WTC11 (cell line): Measurements from ENCODE around the gene TRDMT1. TPM values are rescaled to one million over a fixed set of nuclear protein-coding genes. Genes with fewer than 3 reads are reported as not detected.

Experiments
- ATAC-seq: fragments of 200-7000 bp; cut with Tn5 transposase; 2 replicates; pipeline ENCODE4 v1.10.0; 2021; ENCODE audit warnings: mild to moderate bottlenecking, moderate library complexity
- CTCF ChIA-PET: fragments of 300-600 bp; sonication (Branson Sonifier 250); formaldehyde crosslinking; loops from one replicate; lab custom pipeline; 2021; ENCODE audit warnings: antibody characterized with exemption; lab: Charles Lee
- POLR2A ChIA-PET: fragments of 350-600 bp; sonication (Branson Sonifier 250); formaldehyde crosslinking; loops from one replicate; lab custom pipeline; 2021; ENCODE audit warnings: antibody characterized with exemption; lab: Charles Lee
- DNase-seq: peaks from one replicate; pipeline ENCODE4 v3.0.0; 2021; ENCODE audit warnings: low spot score
- H3K27ac Mint-ChIP-seq: 2 replicates; pipeline ENCODE4 v1.8.0; 2021; ENCODE audit warnings: mixed read lengths
- H3K27me3 Mint-ChIP-seq: 2 replicates; pipeline ENCODE4 v1.8.0; 2021; ENCODE audit warnings: low read depth, mild to moderate bottlenecking, moderate library complexity, mixed read lengths
- H3K36me3 Mint-ChIP-seq: 2 replicates; pipeline ENCODE4 v1.8.0; 2021; ENCODE audit warnings: mixed read lengths
- H3K4me1 Mint-ChIP-seq: 2 replicates; pipeline ENCODE4 v1.8.0; 2022; ENCODE audit warnings: mixed read lengths
- H3K4me3 Mint-ChIP-seq: 2 replicates; pipeline ENCODE4 v1.8.0; 2021; ENCODE audit warnings: mild to moderate bottlenecking, moderate library complexity, mixed read lengths
- H3K9me3 Mint-ChIP-seq: 2 replicates; pipeline ENCODE4 v1.8.0; 2021; ENCODE audit warnings: mixed read lengths
- ATF1 ChIP-seq: sonication (generic); formaldehyde crosslinking; IDR thresholded peaks from 2 replicates; pipeline ENCODE4 v1.8.1; 2023; ENCODE audit warnings: mild to moderate bottlenecking, moderate library complexity, missing genetic modification reagents
- CTCF ChIP-seq: fragments of 200-600 bp; IDR thresholded peaks from 2 replicates; pipeline ENCODE4 v1.8.0; 2022; ENCODE audit warnings: antibody characterized with exemption
- GABPB1 ChIP-seq: sonication (generic); formaldehyde crosslinking; IDR thresholded peaks from 2 replicates; pipeline ENCODE4 v1.8.1; 2023; ENCODE audit warnings: mild to moderate bottlenecking, missing genetic modification reagents
- HMGXB4 ChIP-seq: sonication (generic); formaldehyde crosslinking; IDR thresholded peaks from 2 replicates; pipeline ENCODE4 v1.8.1; 2023; ENCODE audit warnings: mild to moderate bottlenecking, moderate library complexity, missing genetic modification reagents
- MLX ChIP-seq: sonication (generic); formaldehyde crosslinking; IDR thresholded peaks from 2 replicates; pipeline ENCODE4 v1.8.1; 2023; ENCODE audit warnings: mild to moderate bottlenecking, missing genetic modification reagents, moderate library complexity
- RELA ChIP-seq: sonication (generic); formaldehyde crosslinking; IDR thresholded peaks from 2 replicates; pipeline ENCODE4 v1.8.1; 2022; ENCODE audit warnings: missing genetic modification reagents, mild to moderate bottlenecking, borderline replicate concordance
- SOX15 ChIP-seq: fragments of 250-450 bp; sonication (Bioruptor Pico); IDR thresholded peaks from 2 replicates; pipeline ENCODE4 v1.9.0; 2021; ENCODE audit warnings: mild to moderate bottlenecking
- TCF7 ChIP-seq: sonication (generic); formaldehyde crosslinking; IDR thresholded peaks from 2 replicates; pipeline ENCODE4 v1.8.0; 2022; ENCODE audit warnings: mild to moderate bottlenecking, low read depth, missing genetic modification reagents, moderate library complexity
- TP53 ChIP-seq: sonication (generic); formaldehyde crosslinking; IDR thresholded peaks from 2 replicates; pipeline ENCODE4 v1.8.1; 2023; ENCODE audit warnings: mild to moderate bottlenecking, missing genetic modification reagents
- USF2 ChIP-seq: sonication (generic); formaldehyde crosslinking; IDR thresholded peaks from 2 replicates; pipeline ENCODE4 v1.8.1; 2023; ENCODE audit warnings: mild to moderate bottlenecking, missing genetic modification reagents, moderate library complexity
- ZMAT4 ChIP-seq: fragments of 250-450 bp; sonication (Bioruptor Pico); IDR thresholded peaks from 2 replicates; pipeline ENCODE4 v1.9.0; 2021; ENCODE audit warnings: mild to moderate bottlenecking
- ZNF416 ChIP-seq: fragments of 250-450 bp; sonication (Bioruptor Pico); IDR thresholded peaks from 2 replicates; pipeline ENCODE4 v1.9.0; 2021; ENCODE audit warnings: mild to moderate bottlenecking, inconsistent platforms
- ZNF423 ChIP-seq: fragments of 250-450 bp; sonication (Bioruptor Pico); IDR thresholded peaks from 2 replicates; pipeline ENCODE4 v2.1.2; 2022; ENCODE audit warnings: mild to moderate bottlenecking, moderate library complexity
- total RNA-seq: library from RNA; stranded (reverse); gene quantifications from 3 replicates; pipeline ENCODE4 v1.2.3, GENCODE V29; 2021
- TF ChIP-seq, protein P1 (sequence below): sonication (generic); formaldehyde crosslinking; IDR thresholded peaks from 2 replicates; pipeline ENCODE4 v1.8.1; 2022; ENCODE audit warnings: mild to moderate bottlenecking, moderate library complexity, missing genetic modification reagents
- TF ChIP-seq, protein P2 (sequence below): sonication (generic); formaldehyde crosslinking; IDR thresholded peaks from 2 replicates; pipeline ENCODE4 v1.8.1; 2022; ENCODE audit warnings: missing genetic modification reagents, borderline replicate concordance
- TF ChIP-seq, protein P3 (sequence below): sonication (generic); formaldehyde crosslinking; IDR thresholded peaks from 2 replicates; pipeline ENCODE4 v1.8.0; 2022; ENCODE audit warnings: mild to moderate bottlenecking, missing genetic modification reagents
- TF ChIP-seq, protein P4 (sequence below): fragments of 250-450 bp; sonication (Bioruptor Pico); IDR thresholded peaks from 2 replicates; pipeline ENCODE4 v1.8.0; 2021; ENCODE audit warnings: mild to moderate bottlenecking

TRDMT1 gene
- total RNA-seq, 1 experiment from 2014 or later, result 11.7 TPM

DNA sequence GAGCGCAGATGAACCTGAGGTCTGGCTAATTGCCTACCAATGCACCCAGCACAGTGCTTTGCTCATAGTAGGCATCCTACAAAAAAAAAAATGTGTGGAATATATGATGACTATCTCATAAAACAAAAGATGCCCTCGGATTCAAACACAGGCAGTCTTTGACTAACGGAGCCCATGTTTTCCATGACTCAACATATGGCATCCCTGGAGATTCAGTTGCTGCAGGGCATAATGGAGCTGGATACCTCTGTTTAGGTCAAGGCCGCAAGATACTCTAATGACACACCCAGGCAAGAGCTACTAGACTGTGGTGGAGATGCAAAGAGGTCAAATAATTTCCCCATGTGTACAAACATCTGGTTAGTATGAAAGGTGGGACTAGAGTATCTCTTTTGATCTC is 88.1 kb downstream of the TRDMT1 start (continued):
- TF ChIP-seq HMGXB4 (CRISPR knock-in tag) (no peak), USF2 (CRISPR knock-in tag) (no peak), GABPB1 (CRISPR knock-in tag) (no peak), TP53 (CRISPR knock-in tag) (no peak), SOX15 (CRISPR knock-in tag) (no peak), TCF7 (CRISPR knock-in tag) (no peak), ZNF423 (CRISPR knock-in tag) (no peak)
- TF ChIP-seq, all 79 proteins: peak for 0

DNA sequence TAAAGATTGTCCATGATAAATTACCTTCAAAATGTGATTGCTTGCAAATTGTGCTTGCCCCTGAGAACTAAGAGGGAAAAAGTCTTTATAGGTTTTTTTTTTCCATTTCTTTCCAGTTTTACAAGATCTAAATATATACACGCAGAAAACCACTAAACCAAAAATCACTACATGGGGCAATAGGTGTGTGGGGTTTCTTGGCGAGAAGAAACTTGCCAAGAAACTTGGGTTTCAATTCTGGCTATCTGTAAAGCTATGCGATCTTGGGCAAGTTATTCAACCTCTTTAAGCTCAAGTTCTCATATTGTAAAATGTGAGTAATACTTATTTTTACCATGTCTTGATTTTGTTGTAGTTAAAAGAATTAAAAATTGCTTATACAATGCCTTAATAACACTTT is 88.9 kb downstream of the TRDMT1 start:
- no peak for DNase-seq
- H3K27me3 Mint-ChIP-seq, result no peaks in the 10 kb centered on the region
- POLR2A ChIA-PET, result no interaction called here
- CTCF ChIA-PET, result no interaction called here
- H3K36me3 Mint-ChIP-seq, result no peaks in the 10 kb centered on the region
- H3K4me1 Mint-ChIP-seq, result no peaks in the 10 kb centered on the region
- H3K27ac Mint-ChIP-seq, result no peak overlapping the region
- H3K9me3 Mint-ChIP-seq, result no peaks in the 10 kb centered on the region
- ATAC-seq, result no peak
- no peak overlapping the region for H3K4me3 Mint-ChIP-seq
- TF ChIP-seq ZNF416 (CRISPR knock-in tag) (no peak), CTCF (no peak)
- TF ChIP-seq, all 79 proteins: peak for 0

DNA sequence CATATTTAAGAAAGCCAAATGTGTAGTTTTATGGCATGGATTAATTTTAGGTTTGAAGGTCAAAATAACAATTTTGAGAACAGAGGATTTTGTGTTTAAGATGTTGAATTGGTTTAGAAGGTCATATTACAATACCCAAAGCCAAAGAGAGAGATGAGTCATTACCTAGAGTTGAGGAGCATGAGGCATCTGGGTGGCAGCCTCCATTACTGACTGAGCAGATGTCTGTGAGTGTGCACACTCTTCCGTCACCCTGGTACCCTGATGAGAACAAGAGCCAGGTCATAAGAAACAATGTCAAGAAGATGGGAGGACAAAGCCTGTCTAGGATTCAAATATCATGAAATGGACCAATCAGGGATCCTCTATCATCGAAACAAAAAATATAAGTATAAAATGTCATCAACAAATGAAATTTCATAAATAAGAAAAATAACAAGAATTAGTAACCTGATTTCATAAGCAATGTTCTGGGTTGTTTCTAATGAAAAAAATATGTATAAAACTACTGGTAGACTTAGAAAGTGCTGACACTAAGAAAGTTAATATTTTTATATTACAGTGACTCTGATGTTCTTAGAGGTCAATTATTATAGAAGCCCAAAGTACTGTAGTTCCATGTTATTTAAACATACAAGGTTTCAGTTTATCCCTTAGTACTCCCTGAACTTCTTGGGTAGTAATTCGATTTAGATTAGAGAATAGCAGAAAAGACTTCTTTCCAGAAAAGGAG is 91.8 kb downstream of the TRDMT1 start:
- no peak overlapping the region for H3K27ac Mint-ChIP-seq
- POLR2A ChIA-PET, result no interaction called here

GRCh38 chr10:17109046-17109445 is 92.4 kb downstream of the TRDMT1 start:
- DNase-seq (no peak), ATAC-seq (no peak)
- ChIA-PET CTCF (no interaction called here), POLR2A (no interaction called here)
- Mint-ChIP-seq H3K4me1 (no peaks in the 10 kb centered on the region), H3K4me3 (no peak overlapping the region), H3K9me3 (no peaks in the 10 kb centered on the region), H3K27me3 (no peaks in the 10 kb centered on the region), H3K27ac (no peak overlapping the region), H3K36me3 (no peaks in the 10 kb centered on the region)
- TF ChIP-seq, protein P1, sequence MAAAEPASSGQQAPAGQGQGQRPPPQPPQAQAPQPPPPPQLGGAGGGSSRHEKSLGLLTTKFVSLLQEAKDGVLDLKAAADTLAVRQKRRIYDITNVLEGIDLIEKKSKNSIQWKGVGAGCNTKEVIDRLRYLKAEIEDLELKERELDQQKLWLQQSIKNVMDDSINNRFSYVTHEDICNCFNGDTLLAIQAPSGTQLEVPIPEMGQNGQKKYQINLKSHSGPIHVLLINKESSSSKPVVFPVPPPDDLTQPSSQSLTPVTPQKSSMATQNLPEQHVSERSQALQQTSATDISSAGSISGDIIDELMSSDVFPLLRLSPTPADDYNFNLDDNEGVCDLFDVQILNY, result no peak
- TF ChIP-seq, protein P2, sequence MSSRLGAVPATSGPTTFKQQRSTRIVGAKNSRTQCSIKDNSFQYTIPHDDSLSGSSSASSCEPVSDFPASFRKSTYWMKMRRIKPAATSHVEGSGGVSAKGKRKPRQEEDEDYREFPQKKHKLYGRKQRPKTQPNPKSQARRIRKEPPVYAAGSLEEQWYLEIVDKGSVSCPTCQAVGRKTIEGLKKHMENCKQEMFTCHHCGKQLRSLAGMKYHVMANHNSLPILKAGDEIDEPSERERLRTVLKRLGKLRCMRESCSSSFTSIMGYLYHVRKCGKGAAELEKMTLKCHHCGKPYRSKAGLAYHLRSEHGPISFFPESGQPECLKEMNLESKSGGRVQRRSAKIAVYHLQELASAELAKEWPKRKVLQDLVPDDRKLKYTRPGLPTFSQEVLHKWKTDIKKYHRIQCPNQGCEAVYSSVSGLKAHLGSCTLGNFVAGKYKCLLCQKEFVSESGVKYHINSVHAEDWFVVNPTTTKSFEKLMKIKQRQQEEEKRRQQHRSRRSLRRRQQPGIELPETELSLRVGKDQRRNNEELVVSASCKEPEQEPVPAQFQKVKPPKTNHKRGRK, result no peak
- TF ChIP-seq MLX (CRISPR knock-in tag) (no peak), ATF1 (CRISPR knock-in tag) (no peak), GABPB1 (CRISPR knock-in tag) (no peak)
- TF ChIP-seq, protein P3, sequence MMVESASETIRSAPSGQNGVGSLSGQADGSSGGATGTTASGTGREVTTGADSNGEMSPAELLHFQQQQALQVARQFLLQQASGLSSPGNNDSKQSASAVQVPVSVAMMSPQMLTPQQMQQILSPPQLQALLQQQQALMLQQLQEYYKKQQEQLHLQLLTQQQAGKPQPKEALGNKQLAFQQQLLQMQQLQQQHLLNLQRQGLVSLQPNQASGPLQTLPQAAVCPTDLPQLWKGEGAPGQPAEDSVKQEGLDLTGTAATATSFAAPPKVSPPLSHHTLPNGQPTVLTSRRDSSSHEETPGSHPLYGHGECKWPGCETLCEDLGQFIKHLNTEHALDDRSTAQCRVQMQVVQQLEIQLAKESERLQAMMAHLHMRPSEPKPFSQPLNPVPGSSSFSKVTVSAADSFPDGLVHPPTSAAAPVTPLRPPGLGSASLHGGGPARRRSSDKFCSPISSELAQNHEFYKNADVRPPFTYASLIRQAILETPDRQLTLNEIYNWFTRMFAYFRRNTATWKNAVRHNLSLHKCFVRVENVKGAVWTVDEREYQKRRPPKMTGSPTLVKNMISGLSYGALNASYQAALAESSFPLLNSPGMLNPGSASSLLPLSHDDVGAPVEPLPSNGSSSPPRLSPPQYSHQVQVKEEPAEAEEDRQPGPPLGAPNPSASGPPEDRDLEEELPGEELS (CRISPR knock-in tag), result no peak
- TF ChIP-seq, protein P4, sequence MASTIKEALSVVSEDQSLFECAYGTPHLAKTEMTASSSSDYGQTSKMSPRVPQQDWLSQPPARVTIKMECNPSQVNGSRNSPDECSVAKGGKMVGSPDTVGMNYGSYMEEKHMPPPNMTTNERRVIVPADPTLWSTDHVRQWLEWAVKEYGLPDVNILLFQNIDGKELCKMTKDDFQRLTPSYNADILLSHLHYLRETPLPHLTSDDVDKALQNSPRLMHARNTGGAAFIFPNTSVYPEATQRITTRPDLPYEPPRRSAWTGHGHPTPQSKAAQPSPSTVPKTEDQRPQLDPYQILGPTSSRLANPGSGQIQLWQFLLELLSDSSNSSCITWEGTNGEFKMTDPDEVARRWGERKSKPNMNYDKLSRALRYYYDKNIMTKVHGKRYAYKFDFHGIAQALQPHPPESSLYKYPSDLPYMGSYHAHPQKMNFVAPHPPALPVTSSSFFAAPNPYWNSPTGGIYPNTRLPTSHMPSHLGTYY (CRISPR knock-in tag), result no peak

More for the DNA sequence above, 91.8 kb downstream of the TRDMT1 start:
- H3K4me1 Mint-ChIP-seq, result no peaks in the 10 kb centered on the region
- H3K4me3 Mint-ChIP-seq, result no peak overlapping the region
- H3K36me3 Mint-ChIP-seq, result no peaks in the 10 kb centered on the region
- CTCF ChIA-PET, result no interaction called here
- no peaks in the 10 kb centered on the region for H3K27me3 Mint-ChIP-seq
- no peaks in the 10 kb centered on the region for H3K9me3 Mint-ChIP-seq
- ATAC-seq (no peak), DNase-seq (no peak)
- TF ChIP-seq ZMAT4 (CRISPR knock-in tag), result no peak
- no peak for TF ChIP-seq RELA
- TF ChIP-seq, all 79 proteins: peak for 0
